ENCODE data around the gene EIF4G3.
"Not testable (repeated sequence)": the region's sequence is repeated elsewhere in the genome, so short reads cannot be mapped to it uniquely, and the experiment has no call there.

Gene EIF4G3

DNA sequence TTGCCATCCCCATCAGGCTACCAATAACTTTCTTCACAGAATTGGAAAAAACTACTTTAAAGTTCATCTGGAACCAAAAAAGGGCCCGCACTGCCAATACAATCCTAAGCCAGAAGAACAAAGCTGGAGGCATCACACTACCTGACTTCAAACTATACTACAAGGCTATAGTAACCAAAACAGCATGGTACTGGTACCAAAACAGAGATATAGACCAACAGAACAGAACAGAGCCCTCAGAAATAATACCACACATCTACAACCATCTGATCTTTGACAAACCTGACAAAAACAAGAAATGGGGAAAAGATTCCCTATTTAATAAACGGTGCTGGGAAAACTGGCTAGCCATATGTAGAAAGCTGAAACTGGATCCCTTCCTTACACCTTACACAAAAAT lies 84.2 kb downstream of the EIF4G3 start:
- not testable (repeated sequence) for ATAC-seq

DNA sequence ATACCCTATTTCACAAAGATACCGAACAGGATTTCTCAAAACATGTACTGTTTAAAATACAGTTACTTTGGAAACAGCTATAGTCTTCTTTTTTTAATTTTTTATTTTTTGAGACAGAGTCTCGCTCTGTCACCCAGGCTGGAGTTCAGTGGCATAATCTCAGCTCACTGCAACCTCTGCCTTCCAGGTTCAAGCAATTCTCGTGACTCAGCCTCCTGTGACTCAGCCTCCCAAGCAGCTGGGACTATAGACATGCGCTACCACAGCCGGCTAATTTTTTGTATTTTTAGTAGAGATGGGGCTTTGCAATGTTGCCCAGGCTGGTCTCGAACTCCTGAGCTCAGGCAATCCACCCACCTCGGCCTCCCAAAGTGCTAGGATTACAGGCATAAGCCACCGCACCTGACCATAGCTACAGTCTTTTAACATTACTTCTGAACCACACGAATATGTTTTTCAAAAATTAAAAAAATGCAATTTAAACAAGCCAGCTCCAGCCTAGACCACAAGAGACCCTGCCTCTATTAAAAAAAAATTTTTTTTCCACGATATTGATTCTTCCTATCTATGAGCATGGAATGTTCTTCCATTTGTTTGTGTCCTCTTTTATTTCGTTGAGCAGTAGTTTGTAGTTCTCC lies 85.5 kb downstream of the EIF4G3 start:
- not testable (repeated sequence) for H3K9me3 Mint-ChIP-seq, ATAC-seq, H3K4me3 Mint-ChIP-seq, H3K27me3 Mint-ChIP-seq
- Mint-ChIP-seq H3K36me3 (peaks cover 45% of the 10 kb centered on the region), H3K27ac (peak overlapping the region; percentile 69), H3K4me1 (peaks cover 33% of the 10 kb centered on the region)

More for the DNA sequence above, 84.2 kb downstream of the EIF4G3 start:
- not testable (repeated sequence) for H3K27ac Mint-ChIP-seq, H3K27me3 Mint-ChIP-seq, H3K9me3 Mint-ChIP-seq, H3K4me3 Mint-ChIP-seq
- H3K4me1 Mint-ChIP-seq = peaks cover 33% of the 10 kb centered on the region
- H3K36me3 Mint-ChIP-seq = peaks cover 47% of the 10 kb centered on the region

DNA sequence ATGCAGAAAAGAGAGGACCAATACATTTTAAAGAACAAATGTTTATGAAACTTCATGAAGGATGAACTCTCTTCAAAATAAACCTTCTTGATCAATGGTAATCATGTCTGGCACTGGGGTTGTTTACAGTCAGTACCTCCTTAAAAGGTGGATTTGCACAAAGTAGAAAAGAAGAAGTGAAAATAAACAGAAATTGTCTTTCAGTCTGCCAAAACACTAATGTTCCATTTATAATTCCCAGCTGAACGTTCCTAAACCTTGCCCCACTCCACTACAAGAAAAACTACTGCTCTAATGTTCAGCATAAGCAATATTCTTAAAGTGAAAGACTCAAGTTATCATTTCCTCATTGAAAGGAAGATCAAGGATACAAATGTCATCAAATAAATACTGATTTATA lies 86.2 kb downstream of the EIF4G3 start:
- H3K4me1 Mint-ChIP-seq = peaks cover 33% of the 10 kb centered on the region
- no peak overlapping the region for H3K4me3 Mint-ChIP-seq
- H3K9me3 Mint-ChIP-seq = no peaks in the 10 kb centered on the region
- ATAC-seq = no peak
- peaks cover 48% of the 10 kb centered on the region for H3K36me3 Mint-ChIP-seq
- H3K27me3 Mint-ChIP-seq = no peaks in the 10 kb centered on the region
- peak overlapping the region; percentile 69 for H3K27ac Mint-ChIP-seq

- Mint-ChIP-seq H3K27ac (peak overlapping the region; percentile 69), H3K27me3 (no peaks in the 10 kb centered on the region), H3K9me3 (no peaks in the 10 kb centered on the region), H3K4me1 (peaks cover 33% of the 10 kb centered on the region), H3K36me3 (peaks cover 43% of the 10 kb centered on the region), H3K4me3 (no peak overlapping the region)
- ATAC-seq = no peak
These were observed 87.0 kb downstream of the EIF4G3 start for GRCh38 chr1:21089731-21090130.

GRCh38 chr1:21089299-21089698 lies 87.4 kb downstream of the EIF4G3 start:
- H3K27ac Mint-ChIP-seq = peak overlapping the region; percentile 69
- no peak for ATAC-seq
- H3K4me3 Mint-ChIP-seq = no peak overlapping the region
- peaks cover 43% of the 10 kb centered on the region for H3K36me3 Mint-ChIP-seq
- peaks cover 3% of the 10 kb centered on the region for H3K9me3 Mint-ChIP-seq
- no peaks in the 10 kb centered on the region for H3K27me3 Mint-ChIP-seq
- peaks cover 38% of the 10 kb centered on the region for H3K4me1 Mint-ChIP-seq

DNA sequence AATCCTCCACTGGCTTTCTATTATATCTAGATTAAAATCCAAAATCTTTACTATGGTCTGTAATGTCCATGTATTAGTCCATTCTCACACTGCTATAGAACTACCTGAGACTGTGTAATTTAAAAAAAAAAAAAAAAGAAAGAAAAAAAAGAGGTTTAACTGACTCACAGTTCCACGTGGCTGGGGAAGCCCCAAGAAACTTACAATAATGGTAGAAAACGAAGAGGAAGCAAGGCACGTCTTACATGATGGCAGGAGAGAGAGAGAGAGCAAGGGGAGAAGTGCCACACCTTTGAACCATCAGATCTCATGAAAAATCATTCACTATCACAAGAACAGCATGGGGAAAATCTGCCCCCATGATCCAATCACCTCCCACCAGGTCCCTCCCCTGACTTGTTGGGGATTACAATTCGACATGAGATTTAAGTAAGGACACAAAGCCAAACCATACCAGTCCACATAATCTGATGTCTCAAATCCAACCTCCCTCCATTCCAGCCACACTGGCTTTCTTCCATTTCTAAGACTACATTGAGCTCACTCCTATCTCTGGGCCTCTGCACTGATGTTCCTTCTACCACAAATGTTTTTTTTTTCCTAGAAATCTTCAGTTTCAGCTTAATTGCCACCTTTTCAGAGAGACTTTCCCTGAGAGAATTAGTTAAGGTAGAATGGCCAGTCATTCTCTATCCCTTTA lies 92.4 kb downstream of the EIF4G3 start:
- Mint-ChIP-seq H3K27me3 (no peaks in the 10 kb centered on the region), H3K36me3 (peaks cover 41% of the 10 kb centered on the region), H3K9me3 (peaks cover 6% of the 10 kb centered on the region), H3K4me3 (no peak overlapping the region), H3K4me1 (peaks cover 19% of the 10 kb centered on the region), H3K27ac (peak overlapping the region; percentile 38)
- no peak for ATAC-seq

GRCh38 chr1:21082073-21082472 lies 94.6 kb downstream of the EIF4G3 start:
- ATAC-seq = no peak
- Mint-ChIP-seq H3K36me3 (peaks cover 44% of the 10 kb centered on the region), H3K4me1 (peaks cover 15% of the 10 kb centered on the region), H3K9me3 (peaks cover 6% of the 10 kb centered on the region), H3K27me3 (no peaks in the 10 kb centered on the region), H3K27ac (no peak overlapping the region), H3K4me3 (no peak overlapping the region)

- no peak for ATAC-seq
- Mint-ChIP-seq H3K27me3 (no peaks in the 10 kb centered on the region), H3K4me1 (peaks cover 14% of the 10 kb centered on the region), H3K9me3 (no peaks in the 10 kb centered on the region), H3K27ac (no peak overlapping the region), H3K4me3 (no peak overlapping the region), H3K36me3 (peaks cover 36% of the 10 kb centered on the region)
These were observed 99.6 kb downstream of the EIF4G3 start for GRCh38 chr1:21077085-21077484.

DNA sequence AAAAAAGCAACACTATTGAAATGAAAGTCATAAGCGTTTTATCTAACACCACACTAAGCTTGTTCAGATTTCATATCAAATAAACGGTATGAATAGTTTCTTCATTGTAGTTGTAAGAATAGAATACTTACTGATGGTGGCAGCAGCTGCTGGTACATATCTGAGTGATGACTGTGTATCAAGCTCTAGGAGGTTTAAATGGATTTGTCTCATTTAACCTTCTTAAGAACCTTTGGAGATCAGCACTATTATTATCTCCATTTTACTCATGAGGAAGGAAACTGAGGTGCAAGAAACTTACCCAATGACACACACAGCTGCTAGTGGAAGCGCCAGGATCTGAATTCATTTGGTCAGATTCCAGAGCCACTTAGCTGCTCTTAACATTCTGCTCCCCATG lies 104.0 kb downstream of the EIF4G3 start:
- H3K4me1 Mint-ChIP-seq = peaks cover 20% of the 10 kb centered on the region
- no peak overlapping the region for H3K27ac Mint-ChIP-seq
- peaks cover 33% of the 10 kb centered on the region for H3K36me3 Mint-ChIP-seq
- ATAC-seq = no peak
- no peak overlapping the region for H3K4me3 Mint-ChIP-seq
- no peaks in the 10 kb centered on the region for H3K9me3 Mint-ChIP-seq
- H3K27me3 Mint-ChIP-seq = no peaks in the 10 kb centered on the region

DNA sequence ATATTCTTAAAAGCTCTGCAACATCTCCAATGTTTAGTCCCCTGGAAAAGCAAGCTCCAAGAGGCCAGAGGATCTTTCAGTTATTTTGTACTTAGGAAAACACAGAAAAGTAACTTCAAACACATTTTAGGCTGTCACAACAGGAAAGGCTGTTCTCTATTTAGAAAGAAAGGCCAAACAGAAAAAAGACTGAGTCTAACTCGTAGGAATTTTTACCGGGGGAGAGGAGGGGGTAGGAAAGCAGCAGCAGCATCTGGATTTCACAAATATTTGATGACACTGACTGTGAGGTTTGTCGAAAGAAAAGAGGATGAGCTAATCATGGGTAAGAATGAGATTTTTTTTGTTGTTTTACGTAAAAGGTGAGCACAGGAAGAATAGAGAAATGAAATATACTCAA lies 107.1 kb downstream of the EIF4G3 start:
- no peaks in the 10 kb centered on the region for H3K27me3 Mint-ChIP-seq
- ATAC-seq = no peak
- peaks cover 6% of the 10 kb centered on the region for H3K4me1 Mint-ChIP-seq
- H3K9me3 Mint-ChIP-seq = no peaks in the 10 kb centered on the region
- H3K36me3 Mint-ChIP-seq = peaks cover 12% of the 10 kb centered on the region
- no peak overlapping the region for H3K27ac Mint-ChIP-seq
- H3K4me3 Mint-ChIP-seq = no peak overlapping the region

DNA sequence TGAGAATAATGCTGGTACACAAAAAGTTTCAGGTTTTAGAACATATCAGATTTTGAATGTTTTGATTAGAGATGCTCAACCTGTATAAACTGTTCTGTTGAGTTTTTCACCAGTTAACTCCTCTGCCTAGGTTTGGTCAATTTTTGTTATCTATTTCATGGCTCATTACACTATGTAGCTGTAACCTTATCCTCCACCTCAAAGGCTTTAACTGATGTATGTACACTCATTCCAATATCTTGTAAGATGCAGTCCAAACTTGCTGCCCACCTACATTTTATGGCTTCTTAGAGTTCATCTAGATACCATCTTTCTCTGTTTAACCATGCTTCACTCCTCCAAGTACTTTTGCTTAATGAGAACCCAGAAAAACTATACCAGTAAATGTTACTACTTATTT lies 107.8 kb downstream of the EIF4G3 start:
- no peak overlapping the region for H3K27ac Mint-ChIP-seq

GRCh38 chr1:21067551-21068227 lies 109.0 kb downstream of the EIF4G3 start:
- no peaks in the 10 kb centered on the region for H3K9me3 Mint-ChIP-seq
- no peaks in the 10 kb centered on the region for H3K27me3 Mint-ChIP-seq
- H3K36me3 Mint-ChIP-seq = peaks cover 12% of the 10 kb centered on the region
- peaks cover 6% of the 10 kb centered on the region for H3K4me1 Mint-ChIP-seq
- no peak for ATAC-seq
- no peak overlapping the region for H3K4me3 Mint-ChIP-seq
- no peak overlapping the region for H3K27ac Mint-ChIP-seq

More for the DNA sequence above, 107.8 kb downstream of the EIF4G3 start:
- H3K36me3 Mint-ChIP-seq = peaks cover 12% of the 10 kb centered on the region
- no peak overlapping the region for H3K4me3 Mint-ChIP-seq
- no peak for ATAC-seq
- no peaks in the 10 kb centered on the region for H3K9me3 Mint-ChIP-seq
- H3K27me3 Mint-ChIP-seq = no peaks in the 10 kb centered on the region
- H3K4me1 Mint-ChIP-seq = peaks cover 6% of the 10 kb centered on the region

- Mint-ChIP-seq H3K36me3 (peaks cover 9% of the 10 kb centered on the region), H3K4me3 (no peak overlapping the region), H3K4me1 (peaks cover 4% of the 10 kb centered on the region), H3K9me3 (no peaks in the 10 kb centered on the region), H3K27ac (no peak overlapping the region), H3K27me3 (no peaks in the 10 kb centered on the region)
- no peak for ATAC-seq
These were observed 110.2 kb downstream of the EIF4G3 start for GRCh38 chr1:21066356-21067012.

DNA sequence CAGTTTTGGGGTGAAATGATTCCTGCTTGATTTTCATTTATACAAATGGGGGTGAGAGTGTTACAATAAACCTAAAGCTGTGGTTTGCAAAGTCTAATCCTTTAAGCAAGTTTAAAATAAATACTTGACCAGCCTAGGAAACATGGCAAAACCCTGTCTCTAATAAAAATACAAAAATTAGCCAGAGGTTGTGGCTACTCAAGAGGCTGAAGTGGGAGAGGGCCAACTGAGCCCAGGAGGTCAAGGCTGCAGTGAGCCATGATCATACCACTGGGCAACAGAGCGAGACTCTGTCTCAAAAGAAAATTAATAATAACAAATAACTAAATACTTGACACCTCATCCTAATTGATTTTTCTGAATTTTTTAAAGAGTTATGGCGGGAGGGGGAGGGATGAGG lies 110.8 kb downstream of the EIF4G3 start:
- Mint-ChIP-seq H3K27me3 (no peaks in the 10 kb centered on the region), H3K4me3 (no peak overlapping the region), H3K4me1 (no peaks in the 10 kb centered on the region), H3K36me3 (peaks cover 5% of the 10 kb centered on the region), H3K27ac (no peak overlapping the region), H3K9me3 (no peaks in the 10 kb centered on the region)
- ATAC-seq = no peak

GRCh38 chr1:21064057-21064456 lies 112.6 kb downstream of the EIF4G3 start:
- Mint-ChIP-seq H3K9me3 (no peaks in the 10 kb centered on the region), H3K36me3 (no peaks in the 10 kb centered on the region), H3K4me1 (no peaks in the 10 kb centered on the region), H3K27ac (no peak overlapping the region), H3K4me3 (no peak overlapping the region), H3K27me3 (no peaks in the 10 kb centered on the region)
- ATAC-seq = no peak
